ENCODE measurements around the gene PLXNA2. TPM values are rescaled to one million over a fixed set of nuclear protein-coding genes. Genes with fewer than 3 reads are reported as not detected.

PLXNA2 gene
- total RNA-seq, 2 experiments from 2014 or later = 0.15 to 0.26 TPM

DNA sequence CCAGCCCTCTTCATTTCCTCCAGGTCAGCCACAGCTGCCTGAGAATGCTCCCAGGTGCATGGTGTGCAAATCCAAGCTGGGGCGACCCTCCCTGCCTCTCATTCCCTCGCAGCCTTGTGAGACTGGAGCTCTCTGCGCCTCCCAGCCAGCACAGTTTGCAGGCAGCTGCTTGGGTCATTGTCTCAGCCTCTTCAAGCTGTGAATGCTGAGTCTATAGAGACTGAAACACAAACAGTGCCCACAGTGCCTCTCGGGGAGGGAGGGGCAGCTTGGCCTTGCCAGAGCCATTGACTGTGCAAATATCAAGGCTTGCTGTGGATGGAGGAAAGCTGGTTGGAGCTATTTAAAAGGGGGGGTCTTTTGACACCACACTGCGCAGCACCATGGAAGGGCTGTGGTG is 10.6 kb downstream of the PLXNA2 start:
- ATAC-seq = no peak
- Mint-ChIP-seq H3K27ac (no peak overlapping the region), H3K4me3 (no peak overlapping the region), H3K27me3 (peaks cover 70% of the 10 kb centered on the region), H3K9me3 (ENCODE audit: low read depth) (no peaks in the 10 kb centered on the region), H3K36me3 (no peaks in the 10 kb centered on the region), H3K4me1 (peaks cover 15% of the 10 kb centered on the region)
- CTCF ChIA-PET = interaction anchor here (2.6 kb wide), 1 partner anchor 12 kb away, joined by 8 read pairs; no protein-coding TSS in a partner anchor
- no peak for DNase-seq

DNA sequence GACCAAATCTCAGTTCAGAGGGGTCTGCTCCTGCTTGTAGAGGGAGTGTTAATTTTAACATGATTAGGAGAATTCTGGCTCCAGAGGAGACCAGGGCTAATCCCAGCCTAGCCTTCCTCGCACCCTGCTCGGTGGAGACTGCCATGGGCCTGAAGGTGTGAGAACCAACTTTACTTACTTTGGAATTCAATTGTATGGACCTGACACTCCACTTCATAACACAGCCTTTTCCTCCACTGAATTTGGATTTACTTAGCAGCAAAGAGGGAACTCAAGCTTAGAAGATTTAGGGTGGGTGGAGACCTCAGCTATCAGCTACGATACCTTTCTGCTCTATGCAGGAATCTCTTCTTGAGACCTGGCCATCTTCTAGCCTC is 11.5 kb downstream of the PLXNA2 start:
- H3K27me3 Mint-ChIP-seq = peaks cover 69% of the 10 kb centered on the region
- no peaks in the 10 kb centered on the region for H3K9me3 Mint-ChIP-seq (ENCODE audit: low read depth)
- DNase-seq (no peak), ATAC-seq (no peak)
- no peak overlapping the region for H3K27ac Mint-ChIP-seq
- CTCF ChIA-PET = interaction anchor here (1.3 to 2.6 kb wide), 2 partner anchors 10 to 13 kb away, joined by 4 to 8 read pairs; no protein-coding TSS in a partner anchor
- peaks cover 15% of the 10 kb centered on the region for H3K4me1 Mint-ChIP-seq
- H3K36me3 Mint-ChIP-seq = no peaks in the 10 kb centered on the region
- no peak overlapping the region for H3K4me3 Mint-ChIP-seq

DNA sequence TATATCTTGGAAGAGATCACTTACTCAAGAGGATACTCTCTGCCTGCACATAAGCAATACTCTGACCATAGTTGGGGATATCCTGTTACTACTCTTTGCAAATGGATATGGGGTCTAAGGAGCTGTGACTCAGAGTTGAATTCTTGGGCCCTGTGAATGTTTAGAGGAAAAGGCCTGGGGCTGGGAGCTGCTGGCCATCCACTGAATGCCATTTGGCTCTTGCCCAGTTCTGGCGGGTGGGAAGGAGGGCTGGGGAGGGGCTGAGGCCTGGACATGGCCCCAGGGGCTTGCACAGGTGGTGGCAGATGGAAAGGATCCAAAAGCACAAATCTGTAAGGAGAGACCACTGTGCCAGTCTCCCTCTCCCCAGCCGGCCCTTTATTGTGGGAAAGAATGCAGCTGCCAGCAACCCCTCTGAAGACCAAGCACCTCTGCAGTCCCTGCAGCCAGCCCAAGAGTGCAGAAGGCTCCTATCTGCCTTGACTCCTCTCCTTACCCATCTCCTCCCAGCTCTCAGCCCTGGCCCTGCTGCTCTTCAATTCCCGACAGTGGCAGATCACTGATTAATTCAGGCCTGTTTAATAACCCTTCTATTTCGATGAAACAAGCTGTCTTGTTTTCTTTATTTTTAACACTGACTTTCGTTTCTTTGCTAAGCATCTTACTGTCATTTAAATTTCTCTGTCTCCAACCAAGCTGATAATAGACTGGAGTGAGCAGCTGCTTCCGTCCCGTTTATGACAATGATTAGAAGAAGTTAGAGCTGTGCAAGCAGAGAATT is 12.1 kb downstream of the PLXNA2 start:
- no peak for ATAC-seq
- Mint-ChIP-seq H3K27ac (no peak overlapping the region), H3K36me3 (no peaks in the 10 kb centered on the region), H3K27me3 (peaks cover 68% of the 10 kb centered on the region), H3K4me1 (peaks cover 15% of the 10 kb centered on the region), H3K9me3 (ENCODE audit: low read depth) (no peaks in the 10 kb centered on the region), H3K4me3 (no peak overlapping the region)
- no peak for DNase-seq
- CTCF ChIA-PET = interaction anchor here (1.3 kb wide), 1 partner anchor 10 kb away, joined by 4 read pairs; no protein-coding TSS in a partner anchor

DNA sequence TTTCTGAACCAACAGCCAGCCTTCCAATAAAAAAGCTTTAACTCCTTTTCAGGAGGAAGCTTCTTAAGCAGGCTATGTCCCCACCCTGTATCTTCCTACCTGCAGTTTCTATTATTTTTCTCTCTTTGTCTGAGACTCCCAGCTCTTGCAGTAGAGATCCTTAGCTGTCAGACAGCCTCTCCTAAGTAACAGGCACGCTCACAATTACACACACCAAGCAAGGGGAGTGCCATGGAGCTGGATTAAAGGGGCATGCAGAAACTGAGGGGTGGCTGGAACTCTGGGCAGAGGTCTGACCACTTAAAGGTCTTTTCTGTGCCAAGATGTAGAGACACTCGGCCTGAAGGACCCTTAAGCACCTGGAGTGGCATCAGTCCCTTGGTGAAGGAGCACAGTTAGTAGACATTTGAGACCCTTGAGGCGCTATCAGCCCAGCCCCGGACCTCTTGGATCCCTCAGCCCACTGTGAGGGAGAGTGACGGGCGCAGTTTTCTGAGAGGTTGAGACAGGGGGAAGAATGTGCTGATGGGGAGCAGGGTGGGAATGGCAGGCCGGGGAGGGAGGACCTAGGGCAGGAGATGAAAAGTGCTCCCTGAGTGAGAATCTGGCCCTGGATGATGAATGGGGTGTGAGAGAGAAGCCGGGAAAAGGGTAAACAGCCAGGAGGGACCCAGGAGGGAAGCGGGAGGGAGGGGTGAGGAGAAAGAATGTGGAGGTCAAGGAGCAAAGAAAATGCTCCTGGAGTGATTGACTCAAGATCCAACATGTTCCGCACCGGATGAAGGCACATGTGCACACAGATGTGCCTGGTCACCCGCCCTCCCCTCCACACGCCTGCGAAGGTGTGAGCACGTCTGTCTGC is 13.3 kb downstream of the PLXNA2 start:
- ATAC-seq = no peak
- Mint-ChIP-seq H3K4me3 (no peak overlapping the region), H3K36me3 (no peaks in the 10 kb centered on the region), H3K27me3 (peaks cover 69% of the 10 kb centered on the region), H3K27ac (no peak overlapping the region), H3K4me1 (peaks cover 6% of the 10 kb centered on the region), H3K9me3 (ENCODE audit: low read depth) (no peaks in the 10 kb centered on the region)
- CTCF ChIA-PET = no interaction called here
- DNase-seq = no peak

DNA sequence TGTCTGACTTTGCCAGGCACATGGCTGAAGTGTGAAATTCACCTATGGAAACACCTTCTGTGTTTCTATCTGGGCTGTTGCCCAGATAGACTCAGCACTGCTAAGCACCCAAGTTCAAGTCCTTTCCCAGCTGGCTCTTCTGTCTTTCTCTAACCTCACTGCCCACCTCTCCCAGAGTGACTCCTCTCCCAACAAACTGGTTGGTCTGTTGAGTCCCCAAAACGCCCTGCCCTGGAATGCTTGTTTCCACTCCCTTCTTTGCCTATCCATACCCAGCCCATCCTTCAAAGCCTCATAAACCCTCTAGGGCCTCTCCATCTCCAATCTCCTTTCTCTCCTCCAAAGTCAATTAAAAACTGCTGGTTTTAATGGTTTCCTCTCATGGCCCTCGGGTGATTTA is 15.6 kb downstream of the PLXNA2 start:
- Mint-ChIP-seq H3K4me3 (no peak overlapping the region), H3K36me3 (no peaks in the 10 kb centered on the region), H3K27me3 (peaks cover 67% of the 10 kb centered on the region), H3K27ac (no peak overlapping the region), H3K4me1 (no peaks in the 10 kb centered on the region), H3K9me3 (ENCODE audit: low read depth) (no peaks in the 10 kb centered on the region)
- DNase-seq (no peak), ATAC-seq (no peak)
- CTCF ChIA-PET = no interaction called here

DNA sequence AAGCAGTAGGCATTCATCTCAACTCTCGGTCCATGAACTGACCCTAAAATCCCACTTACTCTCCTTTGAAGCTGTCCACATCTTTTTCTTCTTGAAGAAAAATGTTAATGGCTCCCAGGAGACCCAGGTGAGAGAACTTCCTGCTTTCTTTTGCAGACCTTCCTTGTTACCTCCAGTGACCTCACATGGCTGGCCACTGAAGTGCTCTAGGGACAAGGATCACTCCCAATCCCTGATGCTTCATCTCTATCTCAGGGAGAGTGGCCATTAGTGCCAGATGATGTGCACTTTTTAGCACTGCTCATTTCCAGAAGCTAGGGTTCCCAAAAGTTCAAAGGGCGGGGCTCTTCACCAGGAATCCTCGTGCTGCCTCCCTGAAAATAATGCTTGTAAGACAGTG is 16.2 kb downstream of the PLXNA2 start:
- Mint-ChIP-seq H3K27ac (no peak overlapping the region), H3K4me1 (peaks cover 4% of the 10 kb centered on the region), H3K9me3 (ENCODE audit: low read depth) (no peaks in the 10 kb centered on the region), H3K36me3 (no peaks in the 10 kb centered on the region), H3K27me3 (peaks cover 64% of the 10 kb centered on the region), H3K4me3 (no peak overlapping the region)
- no peak for ATAC-seq
- DNase-seq = no peak
- CTCF ChIA-PET = no interaction called here

DNA sequence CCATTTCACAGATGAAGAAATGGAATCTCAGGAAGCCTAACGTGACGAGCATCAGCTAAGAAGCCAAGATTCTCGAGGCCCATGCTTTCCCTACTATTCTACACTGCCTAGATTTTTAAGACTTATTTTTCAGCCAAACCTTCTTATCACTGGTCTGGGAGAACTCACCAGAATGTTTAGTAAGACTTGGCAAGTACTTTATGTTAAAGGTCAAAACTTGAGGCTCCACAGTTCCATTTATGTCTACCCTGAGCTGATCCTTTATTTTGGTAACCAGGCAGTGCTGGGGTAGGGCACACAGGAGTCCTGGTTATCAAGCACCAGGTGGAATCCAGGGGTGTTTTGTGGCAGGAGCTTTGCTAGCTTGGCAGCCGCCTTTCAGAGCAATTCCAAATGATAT is 16.8 kb downstream of the PLXNA2 start:
- Mint-ChIP-seq H3K4me3 (no peak overlapping the region), H3K9me3 (ENCODE audit: low read depth) (no peaks in the 10 kb centered on the region), H3K36me3 (no peaks in the 10 kb centered on the region), H3K4me1 (peaks cover 6% of the 10 kb centered on the region), H3K27ac (no peak overlapping the region), H3K27me3 (peaks cover 57% of the 10 kb centered on the region)
- no peak for DNase-seq
- no peak for ATAC-seq
- CTCF ChIA-PET = interaction anchor here (1.0 kb wide), 1 partner anchor 18 kb away, joined by 5 read pairs; no protein-coding TSS in a partner anchor

DNA sequence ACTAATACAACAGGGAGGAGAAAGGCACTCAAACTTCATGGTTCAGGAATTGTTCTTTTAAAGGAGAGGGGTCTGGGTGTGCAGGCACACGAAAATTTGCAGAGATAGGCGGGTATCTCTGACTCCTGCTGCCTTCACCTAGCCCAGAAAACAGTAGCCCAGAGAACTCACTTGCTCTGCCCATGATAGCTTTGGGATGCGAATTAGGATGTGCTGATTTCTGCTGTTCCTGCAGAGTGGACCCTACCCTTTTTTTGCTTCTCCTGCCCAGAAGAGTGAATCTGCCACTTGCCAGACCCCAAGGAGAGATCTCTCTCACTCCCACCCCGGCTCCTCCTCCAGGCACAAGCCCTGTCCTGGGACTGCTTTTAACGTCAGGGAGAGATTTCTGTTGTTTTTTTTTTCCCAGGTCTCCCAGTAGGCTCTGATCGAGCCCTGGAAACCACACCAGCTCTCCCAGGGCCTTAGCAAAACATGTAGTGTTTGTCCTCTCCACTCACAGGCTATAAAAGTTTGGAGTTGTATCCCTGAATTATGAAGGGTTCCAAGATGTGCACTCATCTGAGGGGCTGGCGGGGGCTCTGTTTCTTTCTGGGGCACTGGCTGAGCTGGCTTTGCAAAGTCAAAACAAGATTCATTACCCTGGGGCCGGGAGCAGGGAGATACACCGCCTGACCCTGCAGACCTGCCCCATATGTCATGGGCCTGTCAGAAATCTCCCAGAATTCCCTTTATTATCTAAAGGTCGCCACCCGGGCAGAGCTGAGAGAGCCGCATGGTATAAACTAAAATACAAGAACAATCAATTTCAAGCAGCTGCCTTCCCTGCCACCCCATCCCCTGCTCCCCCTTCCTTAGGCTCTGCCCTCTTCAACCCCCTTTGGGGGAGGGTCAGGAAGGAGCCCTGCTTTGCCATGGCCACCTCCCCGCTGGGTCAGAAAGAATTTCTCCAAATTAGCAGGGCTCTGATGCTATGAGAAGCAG is 17.9 kb downstream of the PLXNA2 start:
- H3K4me1 Mint-ChIP-seq = peaks cover 6% of the 10 kb centered on the region
- H3K36me3 Mint-ChIP-seq = no peaks in the 10 kb centered on the region
- peaks cover 54% of the 10 kb centered on the region for H3K27me3 Mint-ChIP-seq
- no peak for DNase-seq
- no peak for ATAC-seq
- no peak overlapping the region for H3K4me3 Mint-ChIP-seq
- no peaks in the 10 kb centered on the region for H3K9me3 Mint-ChIP-seq (ENCODE audit: low read depth)
- no peak overlapping the region for H3K27ac Mint-ChIP-seq
- CTCF ChIA-PET = interaction anchor here (1.0 kb wide), 1 partner anchor 19 kb away, joined by 5 read pairs; no protein-coding TSS in a partner anchor

DNA sequence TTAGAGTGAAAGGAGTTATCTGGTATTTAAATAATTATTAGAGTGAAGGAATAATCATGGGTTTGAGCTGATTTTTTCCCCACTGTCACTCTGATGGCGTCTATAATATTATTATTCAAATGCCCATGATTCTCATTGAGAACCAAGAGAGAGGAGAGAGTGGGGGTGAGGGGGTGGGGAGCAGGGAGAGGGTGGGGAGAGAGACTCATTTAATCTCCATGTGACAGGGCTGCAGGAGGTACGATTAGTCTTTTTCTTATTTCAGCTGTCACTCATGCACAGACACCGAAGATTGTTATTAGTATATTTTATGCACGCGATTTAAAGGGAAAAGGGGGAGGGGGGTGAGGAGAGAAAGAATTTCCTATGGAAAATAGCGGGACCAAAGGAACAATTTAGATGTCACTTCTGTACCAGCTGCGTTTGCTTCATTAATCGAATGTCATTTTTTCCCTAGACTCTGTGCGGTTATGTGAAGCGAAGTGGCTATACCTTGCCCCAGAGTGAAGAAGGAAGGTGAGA is 19.9 kb downstream of the PLXNA2 start:
- no peak for ATAC-seq
- no peak for DNase-seq
- Mint-ChIP-seq H3K27me3 (peaks cover 42% of the 10 kb centered on the region), H3K36me3 (no peaks in the 10 kb centered on the region), H3K4me3 (no peak overlapping the region), H3K9me3 (ENCODE audit: low read depth) (no peaks in the 10 kb centered on the region), H3K4me1 (peaks cover 9% of the 10 kb centered on the region), H3K27ac (no peak overlapping the region)
- CTCF ChIA-PET = no interaction called here

DNA sequence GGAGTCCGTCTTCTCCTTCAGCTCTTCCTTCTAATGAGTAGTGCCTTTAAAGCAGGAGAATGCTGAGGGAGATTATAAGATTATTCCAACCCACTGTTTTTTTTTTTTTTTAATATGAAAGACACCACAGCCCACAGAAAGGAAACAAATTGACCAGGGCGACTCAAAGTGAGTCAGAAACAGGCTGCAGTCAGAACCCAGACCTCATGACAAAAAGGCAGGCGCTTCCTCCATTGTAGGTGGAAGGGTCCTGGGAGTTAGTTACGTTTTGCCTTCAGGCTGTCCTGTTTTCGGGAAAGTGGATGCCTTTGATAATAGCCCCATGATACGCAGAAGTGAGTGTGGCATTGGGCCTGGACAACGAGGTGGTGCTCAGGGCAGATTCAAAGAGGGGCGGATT is 21.0 kb downstream of the PLXNA2 start:
- H3K27me3 Mint-ChIP-seq = peaks cover 33% of the 10 kb centered on the region
- CTCF ChIA-PET = interaction anchor here (1.3 kb wide), 1 partner anchor 91 kb away, joined by 3 read pairs; no protein-coding TSS in a partner anchor
- H3K4me1 Mint-ChIP-seq = peaks cover 9% of the 10 kb centered on the region
- no peaks in the 10 kb centered on the region for H3K9me3 Mint-ChIP-seq (ENCODE audit: low read depth)
- no peaks in the 10 kb centered on the region for H3K36me3 Mint-ChIP-seq
- DNase-seq (no peak), ATAC-seq (no peak)
- no peak overlapping the region for H3K4me3 Mint-ChIP-seq
- H3K27ac Mint-ChIP-seq = no peak overlapping the region

DNA sequence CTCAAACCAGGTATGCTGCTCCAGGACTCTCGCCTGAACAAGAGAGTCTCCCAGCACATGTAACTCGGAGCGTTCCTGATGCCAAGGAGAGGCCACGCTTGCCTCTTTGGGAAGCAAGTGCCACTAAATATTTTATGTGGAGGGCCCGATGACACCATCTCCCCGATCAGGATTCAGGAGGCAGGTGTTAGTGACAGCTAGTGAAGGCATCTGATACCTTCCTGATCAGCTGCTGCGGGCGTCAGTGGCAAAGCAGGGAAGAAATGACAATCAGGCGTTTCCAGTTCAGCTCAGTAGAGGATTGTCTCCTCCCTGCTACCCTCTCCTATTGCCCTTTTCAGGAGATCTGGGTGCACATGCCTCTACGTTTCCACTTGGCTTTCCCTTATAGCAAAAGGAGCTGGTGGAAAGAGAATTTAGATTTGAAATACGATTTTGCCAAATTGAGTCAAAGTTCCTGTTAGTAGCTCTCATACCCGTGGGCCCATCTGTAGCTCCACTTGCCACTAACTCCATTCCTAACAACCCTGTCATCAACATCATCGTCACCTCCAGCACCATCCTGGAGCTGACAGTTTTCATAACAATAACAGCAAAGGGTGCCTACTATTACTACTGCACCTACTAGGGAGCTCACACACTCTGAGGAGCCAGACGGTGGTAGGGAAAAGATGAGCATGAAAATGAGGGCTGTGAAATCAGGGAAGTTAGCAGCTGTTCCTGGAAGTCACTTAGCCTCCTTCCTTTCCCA is 21.6 kb downstream of the PLXNA2 start:
- Mint-ChIP-seq H3K4me1 (peaks cover 9% of the 10 kb centered on the region), H3K4me3 (no peak overlapping the region), H3K36me3 (no peaks in the 10 kb centered on the region), H3K9me3 (ENCODE audit: low read depth) (no peaks in the 10 kb centered on the region), H3K27me3 (peaks cover 27% of the 10 kb centered on the region), H3K27ac (no peak overlapping the region)
- DNase-seq = no peak
- CTCF ChIA-PET = interaction anchor here (1.3 kb wide), 1 partner anchor 90 kb away, joined by 3 read pairs; no protein-coding TSS in a partner anchor
- ATAC-seq = no peak

DNA sequence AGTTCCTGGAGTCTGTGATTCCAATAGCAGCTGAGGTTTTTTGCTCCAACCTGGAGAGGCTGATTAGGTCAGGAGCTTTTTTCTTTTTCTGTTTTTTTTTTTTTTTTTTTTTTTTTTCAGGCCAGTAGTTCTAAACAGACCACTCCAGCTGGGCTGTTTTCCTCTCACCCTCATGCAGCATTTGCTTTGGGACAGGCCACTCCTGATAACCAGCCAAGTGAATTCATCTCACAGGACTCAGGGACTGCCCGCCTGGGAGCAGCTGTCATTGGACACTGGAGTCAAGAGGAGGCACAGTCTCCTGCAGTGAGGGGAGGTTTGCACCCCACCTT is 22.9 kb downstream of the PLXNA2 start:
- Mint-ChIP-seq H3K36me3 (no peaks in the 10 kb centered on the region), H3K4me1 (peaks cover 9% of the 10 kb centered on the region), H3K9me3 (ENCODE audit: low read depth) (no peaks in the 10 kb centered on the region), H3K27me3 (peaks cover 18% of the 10 kb centered on the region), H3K4me3 (no peak overlapping the region), H3K27ac (no peak overlapping the region)
- ATAC-seq = no peak
- CTCF ChIA-PET = interaction anchor here (1.3 kb wide), 1 partner anchor 17 kb away, joined by 4 read pairs; no protein-coding TSS in a partner anchor
- DNase-seq = no peak
